Large intestine (tissue), 3 donors: ENCODE data around the gene ZBTB32. TPM values are rescaled to one million over a fixed set of nuclear protein-coding genes. Genes with fewer than 3 reads are reported as not detected.

ENCODE experiments used
- DNase-seq, 2 donors: peaks; one replicate each; pipeline versions ENCODE4 v3.0.0 to v3.0.0-alpha.2; 2013
- H3K27ac ChIP-seq: one replicate; pipeline ENCODE4 v1.5.1; 2013; ENCODE audit warnings: low read length
- H3K27me3 ChIP-seq: 2 replicates; pipeline ENCODE4 v1.6.1; 2013; ENCODE audit warnings: low read length; ENCODE audit not compliant: control insufficient read depth, insufficient read depth
- H3K36me3 ChIP-seq: 2 replicates; pipeline ENCODE4 v1.6.1; 2013; ENCODE audit warnings: low read length; ENCODE audit not compliant: control insufficient read depth, insufficient read depth
- H3K4me1 ChIP-seq: one replicate; pipeline ENCODE4 v1.6.1; 2013; ENCODE audit warnings: low read length; ENCODE audit not compliant: control insufficient read depth, insufficient read depth
- H3K4me3 ChIP-seq: one replicate; pipeline ENCODE4 v1.5.1; 2013; ENCODE audit warnings: low read length
- H3K9me3 ChIP-seq: one replicate; pipeline ENCODE4 v1.6.1; 2013; ENCODE audit warnings: mild to moderate bottlenecking, low read depth, low read length, moderate library complexity; ENCODE audit not compliant: control insufficient read depth
- WGBS: methylation state at CpG from one replicate; pipeline ENCODE4 v1.1.5; 2013; ENCODE audit warnings: low lambda C conversion rate; ENCODE audit not compliant: insufficient coverage; 5-methylcytosine and 5-hydroxymethylcytosine counted together
- polyA plus RNA-seq: library from polyadenylated mRNA; unstranded; fragments of 120-200 nt; gene quantifications from one replicate; pipeline ENCODE4 v1.2.1, GENCODE V29; 2013

Gene ZBTB32
- polyA plus RNA-seq, 1 donor, result 0.51 TPM

- Histone ChIP-seq H3K27ac (no peak overlapping the region), H3K4me1 (no peaks in the 10 kb centered on the region)
- 86% methylated on average over 1 of the region's 8 CpGs for WGBS
Observed at GRCh38 chr19:35693835-35694599, 10.3 kb upstream of the ZBTB32 start.

GRCh38 chr19:35695895-35696422 is 8.4 kb upstream of the ZBTB32 start:
- no peaks in the 10 kb centered on the region for H3K4me1 ChIP-seq
- no peak overlapping the region for H3K4me3 ChIP-seq
- no peaks in the 10 kb centered on the region for H3K36me3 ChIP-seq
- no peaks in the 10 kb centered on the region for H3K27me3 ChIP-seq
- WGBS, result no CpG with 5 or more reads among the region's 2 CpGs
- DNase-seq, result no peak
- H3K9me3 ChIP-seq, result no peaks in the 10 kb centered on the region
- no peak overlapping the region for H3K27ac ChIP-seq

More at GRCh38 chr19:35693835-35694599, 10.3 kb upstream of the ZBTB32 start:
- Histone ChIP-seq H3K36me3 (no peaks in the 10 kb centered on the region), H3K27me3 (no peaks in the 10 kb centered on the region), H3K4me3 (no peak overlapping the region), H3K9me3 (no peaks in the 10 kb centered on the region)
- peak; percentile 81 to 84 for DNase-seq

GRCh38 chr19:35696835-35697234 is 7.5 kb upstream of the ZBTB32 start:
- Histone ChIP-seq H3K36me3 (no peaks in the 10 kb centered on the region), H3K4me3 (no peak overlapping the region), H3K27ac (no peak overlapping the region), H3K4me1 (no peaks in the 10 kb centered on the region), H3K9me3 (no peaks in the 10 kb centered on the region), H3K27me3 (no peaks in the 10 kb centered on the region)
- DNase-seq, result no peak
- WGBS, result no CpG with 5 or more reads among the region's 4 CpGs

GRCh38 chr19:35702223-35703012 is 1.9 kb upstream of the ZBTB32 start:
- H3K9me3 ChIP-seq, result peaks cover 3% of the 10 kb centered on the region
- WGBS, result no CpG with 5 or more reads among the region's 50 CpGs
- no peaks in the 10 kb centered on the region for H3K36me3 ChIP-seq
- H3K4me3 ChIP-seq, result peak overlapping the region; percentile 50
- H3K27me3 ChIP-seq, result peaks cover 10% of the 10 kb centered on the region
- peaks cover 3% of the 10 kb centered on the region for H3K4me1 ChIP-seq
- H3K27ac ChIP-seq, result no peak overlapping the region
- DNase-seq, result peak; percentile 92 to 96

GRCh38 chr19:35703343-35703742 is 1.0 kb upstream of the ZBTB32 start:
- H3K4me3 ChIP-seq, result no peak overlapping the region
- H3K9me3 ChIP-seq, result peaks cover 3% of the 10 kb centered on the region
- peaks cover 10% of the 10 kb centered on the region for H3K27me3 ChIP-seq
- H3K36me3 ChIP-seq, result no peaks in the 10 kb centered on the region
- DNase-seq, result no peak
- H3K27ac ChIP-seq, result no peak overlapping the region
- H3K4me1 ChIP-seq, result peaks cover 3% of the 10 kb centered on the region
- WGBS, result no CpG with 5 or more reads among the region's 9 CpGs

- H3K4me1 ChIP-seq, result no peaks in the 10 kb centered on the region
- no peak for DNase-seq
- WGBS, result no CpG with 5 or more reads among the region's 1 CpG
- H3K36me3 ChIP-seq, result no peaks in the 10 kb centered on the region
- H3K27ac ChIP-seq, result no peak overlapping the region
- peaks cover 15% of the 10 kb centered on the region for H3K27me3 ChIP-seq
- peaks cover 3% of the 10 kb centered on the region for H3K9me3 ChIP-seq
- no peak overlapping the region for H3K4me3 ChIP-seq
Observed at GRCh38 chr19:35708391-35708790, 4.0 kb downstream of the ZBTB32 start.

GRCh38 chr19:35710784-35711723 is 6.7 kb downstream of the ZBTB32 start:
- Histone ChIP-seq H3K27me3 (peaks cover 5% of the 10 kb centered on the region), H3K9me3 (no peaks in the 10 kb centered on the region), H3K4me3 (no peak overlapping the region), H3K36me3 (no peaks in the 10 kb centered on the region), H3K27ac (no peak overlapping the region), H3K4me1 (peaks cover 10% of the 10 kb centered on the region)
- no CpG with 5 or more reads among the region's 13 CpGs for WGBS
- DNase-seq, result no peak

GRCh38 chr19:35712567-35713505 is 8.5 kb downstream of the ZBTB32 start:
- DNase-seq, result no peak
- Histone ChIP-seq H3K27me3 (peaks cover 5% of the 10 kb centered on the region), H3K36me3 (no peaks in the 10 kb centered on the region), H3K9me3 (no peaks in the 10 kb centered on the region), H3K4me1 (peaks cover 10% of the 10 kb centered on the region), H3K4me3 (no peak overlapping the region), H3K27ac (no peak overlapping the region)
- WGBS, result 80% methylated on average over 1 of the region's 11 CpGs

GRCh38 chr19:35713506-35713850 is 9.1 kb downstream of the ZBTB32 start:
- Histone ChIP-seq H3K36me3 (no peaks in the 10 kb centered on the region), H3K9me3 (no peaks in the 10 kb centered on the region), H3K4me3 (no peak overlapping the region), H3K27me3 (peaks cover 5% of the 10 kb centered on the region), H3K4me1 (peaks cover 10% of the 10 kb centered on the region), H3K27ac (no peak overlapping the region)
- no peak for DNase-seq
- 50% methylated on average over 1 of the region's 2 CpGs for WGBS
